IMR-90 (cell line): ENCODE results near the gene ADAM17. TPM values are rescaled to one million over a fixed set of nuclear protein-coding genes. Genes with fewer than 3 reads are reported as not detected.

Experiments used
- ATAC-seq: fragments of 200-7000 bp; cut with Tn5 transposase; 2 replicates; pipeline ENCODE4 v1.9.1; 2020; ENCODE audit warnings: low read depth, mild to moderate bottlenecking, moderate library complexity
- BruUV-seq: library from RNA; stranded (reverse); fragments of 400-500 nt; replicated peaks from 2 replicates; lab custom pipeline; 2021; lab: Mats Ljungman, UMichigan
- CTCF ChIA-PET: fragments of 300-600 bp; formaldehyde crosslinking; extraction: SDS; loops from one replicate; lab custom pipeline; 2021; ENCODE audit warnings: antibody characterized with exemption; lab: Yijun Ruan, JAX
- POLR2A ChIA-PET: fragments of 300-600 bp; sonication (Branson Sonifier 250); formaldehyde crosslinking; loops from one replicate; lab custom pipeline; 2022; ENCODE audit warnings: antibody characterized with exemption; ENCODE audit not compliant: unreplicated experiment; lab: Charles Lee
- DNase-seq: peaks from one replicate; pipeline ENCODE4 v3.0.0; 2013
- H2AFZ ChIP-seq: replicated peaks from 2 replicates; pipeline ENCODE3; 2013; ENCODE audit warnings: low read length, mild to moderate bottlenecking; ENCODE audit not compliant: poor library complexity
- H2AK5ac ChIP-seq: 2 replicates; pipeline ENCODE4 v1.6.1; 2013; ENCODE audit warnings: low read depth, low read length, inconsistent platforms
- H2AK9ac ChIP-seq: replicated peaks from 2 replicates; pipeline ENCODE3; 2013; ENCODE audit warnings: mild to moderate bottlenecking, low read depth, low read length, moderate library complexity; ENCODE audit not compliant: poor library complexity
- H2BK120ac ChIP-seq: 2 replicates; pipeline ENCODE4 v1.6.1; 2013; ENCODE audit warnings: low read depth, low read length, inconsistent platforms
- H2BK15ac ChIP-seq: 3 replicates; pipeline ENCODE4 v1.6.1; 2013; ENCODE audit warnings: low read depth, low read length, inconsistent platforms
- H2BK20ac ChIP-seq: 2 replicates; pipeline ENCODE4 v1.6.1; 2013; ENCODE audit warnings: low read depth, mild to moderate bottlenecking, inconsistent platforms, low read length, moderate library complexity
- H2BK5ac ChIP-seq: 2 replicates; pipeline ENCODE4 v1.6.1; 2013; ENCODE audit warnings: mild to moderate bottlenecking, low read depth, low read length, inconsistent platforms; ENCODE audit not compliant: poor library complexity, severe bottlenecking
- H3K14ac ChIP-seq: replicated peaks from 2 replicates; pipeline ENCODE4 v1.6.1; 2013; ENCODE audit warnings: low read depth, low read length, inconsistent platforms
- H3K18ac ChIP-seq: 2 replicates; pipeline ENCODE4 v1.6.1; 2013; ENCODE audit warnings: low read depth, low read length, control low read depth
- H3K23ac ChIP-seq: 2 replicates; pipeline ENCODE4 v1.6.1; 2013; ENCODE audit warnings: low read depth, low read length, inconsistent platforms
- H3K27ac ChIP-seq: 2 replicates; pipeline ENCODE4 v1.5.1; 2013; ENCODE audit warnings: mild to moderate bottlenecking, control low read depth, low read length; ENCODE audit not compliant: insufficient read depth
- H3K27me3 ChIP-seq: 2 replicates; pipeline ENCODE4 v1.6.1; 2013; ENCODE audit warnings: low read length; ENCODE audit not compliant: control insufficient read depth, insufficient read depth
- H3K36me3 ChIP-seq: 2 replicates; pipeline ENCODE4 v1.6.1; 2013; ENCODE audit warnings: low read length, mixed read lengths; ENCODE audit not compliant: control insufficient read depth, insufficient read depth
- H3K4ac ChIP-seq: 2 replicates; pipeline ENCODE4 v1.6.1; 2013; ENCODE audit warnings: low read depth, low read length, inconsistent platforms
- H3K4me1 ChIP-seq: 2 replicates; pipeline ENCODE4 v1.6.1; 2013; ENCODE audit warnings: low read length, mixed read lengths; ENCODE audit not compliant: control insufficient read depth, insufficient read depth
- H3K4me2 ChIP-seq: 2 replicates; pipeline ENCODE4 v1.6.1; 2013; ENCODE audit warnings: low read depth, mild to moderate bottlenecking, control low read depth, low read length, moderate library complexity
- H3K4me3 ChIP-seq: 2 replicates; pipeline ENCODE4 v1.5.1; 2013; ENCODE audit warnings: low read depth, mild to moderate bottlenecking, control low read depth, low read length, moderate library complexity; ENCODE audit not compliant: insufficient read depth
- H3K56ac ChIP-seq: 2 replicates; pipeline ENCODE4 v1.6.1; 2013; ENCODE audit warnings: low read length, inconsistent platforms; ENCODE audit not compliant: insufficient read depth; ENCODE audit errors: extremely low read depth
- H3K79me1 ChIP-seq, 2 experiments: 2 replicates each; pipeline ENCODE4 v1.6.1; 2013; ENCODE audit warnings: low read length in 2 of 2, inconsistent platforms in 1 of 2, low read depth in 1 of 2
- H3K9ac ChIP-seq: 2 replicates; pipeline ENCODE4 v1.6.1; 2013; ENCODE audit warnings: low read depth, low read length, control low read depth
- H3K9me1 ChIP-seq: 2 replicates; pipeline ENCODE4 v1.6.1; 2013; ENCODE audit warnings: low read length, inconsistent platforms; ENCODE audit not compliant: insufficient read depth
- H3K9me3 ChIP-seq: 2 replicates; pipeline ENCODE4 v1.6.1; 2013; ENCODE audit warnings: low read length; ENCODE audit not compliant: control insufficient read depth, insufficient read depth
- H4K20me1 ChIP-seq: 2 replicates; pipeline ENCODE4 v1.6.1; 2013; ENCODE audit warnings: low read length, inconsistent platforms; ENCODE audit not compliant: insufficient read depth
- H4K5ac ChIP-seq: 2 replicates; pipeline ENCODE4 v1.6.1; 2013; ENCODE audit warnings: mild to moderate bottlenecking, low read depth, low read length, control low read depth
- H4K8ac ChIP-seq, 2 experiments: 2 replicates each; pipeline ENCODE4 v1.6.1; 2013; ENCODE audit warnings: low read depth in 2 of 2, low read length in 2 of 2, control low read depth in 1 of 2, inconsistent platforms in 1 of 2
- H4K91ac ChIP-seq: 2 replicates; pipeline ENCODE4 v1.6.1; 2013; ENCODE audit warnings: low read depth, low read length, inconsistent platforms; ENCODE audit not compliant: insufficient read depth
- RFX5 ChIP-seq: IDR thresholded peaks from 2 replicates; pipeline ENCODE4 v1.8.0; 2012; ENCODE audit warnings: low read depth, mild to moderate bottlenecking, low read length, moderate library complexity
- WGBS, 2 experiments: methylation state at CpG; one replicate each; pipeline versions ENCODE4 v1.1.5 to v1.1.7; 2013; ENCODE audit warnings: missing lambda C conversion rate in 2 of 2; ENCODE audit not compliant: insufficient read length in 1 of 2; ENCODE audit errors: extremely low coverage in 2 of 2; 5-methylcytosine and 5-hydroxymethylcytosine counted together
- dilution Hi-C: fragments of 300-500 bp; cut with HindIII; formaldehyde crosslinking; loops from one replicate; pipeline ENCODE4 v1.14.3; 2018; ENCODE audit warnings: low sequenced_read_pairs; ENCODE audit not compliant: unreplicated experiment
- in situ Hi-C: fragments of 300-500 bp; cut with MboI; formaldehyde crosslinking; loops from 3 replicates; pipeline ENCODE4 v1.14.3; 2019; ENCODE audit warnings: low sequenced_read_pairs, inconsistent platforms, mixed read lengths
- intact Hi-C: fragments of 100-400 bp; cut with micrococcal nuclease; formaldehyde crosslinking; loops from 2 replicates; pipeline ENCODE4 v1.10.0; 2022
- polyA plus RNA-seq, 3 experiments: library from polyadenylated mRNA; depleted of rRNA; stranded (reverse); fragments of >200 nt; gene quantifications; 2 replicates each; pipeline ENCODE4 v1.2.3, GENCODE V29; 2012; ENCODE audit warnings: low replicate concordance in 1 of 3
- total RNA-seq: library from RNA; depleted of rRNA; stranded (reverse); fragments of >200 nt; gene quantifications from 2 replicates; pipeline ENCODE4 v1.2.3, GENCODE V29; 2012

Gene ADAM17
- total and polyA plus RNA-seq, 2 of the 4 experiments (the other 2 are of a cell fraction), result 9.6 to 34.4 TPM

DNA sequence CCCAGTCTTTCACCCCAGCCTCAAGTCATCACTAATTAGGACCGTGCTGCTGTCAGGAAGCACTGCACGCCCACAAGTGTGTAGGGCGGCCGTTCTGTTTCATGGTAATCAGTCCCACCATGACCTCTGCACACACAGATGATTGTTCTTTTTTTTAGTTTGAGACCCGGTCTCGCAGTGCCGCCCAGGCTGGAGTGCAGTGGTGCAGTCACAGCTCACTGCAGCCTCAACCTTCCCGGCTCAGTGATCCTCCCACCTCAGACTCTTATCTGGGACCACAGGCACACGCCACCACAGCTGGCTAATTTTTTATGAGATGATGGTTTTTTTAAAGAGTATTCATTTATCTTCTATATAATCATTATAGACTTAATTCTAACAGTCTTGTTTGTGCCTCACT, 83.1 kb downstream of the ADAM17 start:
- no peak for ATAC-seq
- Histone ChIP-seq H3K4me3 (no peak overlapping the region), H3K4ac (no peak overlapping the region), H3K36me3 (peaks cover 22% of the 10 kb centered on the region), H3K9me3 (no peaks in the 10 kb centered on the region), H4K91ac (no peak overlapping the region), H3K27ac (no peak overlapping the region), H3K18ac (no peak overlapping the region), H3K27me3 (no peaks in the 10 kb centered on the region), H3K56ac (no peak overlapping the region), H3K79me1 (peaks cover 7 to 39% of the 10 kb centered on the region in 2 experiments), H3K4me1 (peaks cover 12% of the 10 kb centered on the region), H2AFZ (no peak overlapping the region), H2BK15ac (no peak overlapping the region), H2BK20ac (no peak overlapping the region), H3K23ac (no peak overlapping the region), H2AK9ac (no peak overlapping the region), H3K4me2 (no peak overlapping the region), H4K20me1 (0 out of 2 replicates have a peak, but pooled peaks cover 3% of the 10 kb centered on the region), H4K8ac (no peak overlapping the region), H2BK5ac (no peak overlapping the region), H3K9ac (no peak overlapping the region), H4K5ac (no peak overlapping the region), H3K14ac (no peak overlapping the region), H2AK5ac (no peak overlapping the region), H3K9me1 (0 out of 2 replicates have a peak, but pooled peaks cover 8% of the 10 kb centered on the region), H2BK120ac (no peak overlapping the region)
- no CpG with 5 or more reads among the region's 9 CpGs for WGBS, 2 experiments
- ChIA-PET CTCF (no interaction called here), POLR2A (no interaction called here)
- BruUV-seq, result no TSS peak
- DNase-seq, result no peak
- dilution Hi-C loops (no loop called here), in situ Hi-C loops (no loop called here), intact Hi-C loops (no loop called here)
- no peak for TF ChIP-seq RFX5
